OCI-LY3 (cell line): ENCODE results near the gene TMEM202.
"Not testable (repeated sequence)": the region's sequence is repeated elsewhere in the genome, so short reads cannot be mapped to it uniquely, and the experiment has no call there.

Source experiments
- H2AFZ ChIP-seq: fragments of 200-600, 300-600 bp; shearing (Covaris generic); 2 replicates; pipeline ENCODE4 v1.6.0; 2014; ENCODE audit warnings: antibody characterized with exemption, low read depth, low read length
- H3K27ac ChIP-seq: fragments of 200-600, 300-600 bp; sonication (generic); 2 replicates; pipeline ENCODE4 v1.5.1; 2014; ENCODE audit warnings: mild to moderate bottlenecking, low read length, moderate library complexity, mixed read lengths
- H3K27me3 ChIP-seq: fragments of 200-600, 300-600 bp; sonication (generic); 2 replicates; pipeline ENCODE4 v1.6.1; 2014; ENCODE audit warnings: low read depth, low read length, mixed read lengths
- H3K36me3 ChIP-seq: fragments of 200-600, 300-600 bp; sonication (generic); replicated peaks from 2 replicates; pipeline ENCODE3; 2014; ENCODE audit warnings: low read depth, low read length, mixed read lengths
- H3K4me1 ChIP-seq: fragments of 300-600, 200-600 bp; sonication (generic); 2 replicates; pipeline ENCODE4 v1.6.1; 2014; ENCODE audit warnings: low read length, mixed read lengths
- H3K4me2 ChIP-seq: fragments of 200-600, 300-600 bp; sonication (generic); 2 replicates; pipeline ENCODE4 v1.6.1; 2014; ENCODE audit warnings: low read length, mixed read lengths
- H3K4me3 ChIP-seq: fragments of 300-600, 200-600 bp; sonication (generic); 2 replicates; pipeline ENCODE4 v1.5.1; 2014; ENCODE audit warnings: antibody characterized with exemption, mild to moderate bottlenecking, low read length, moderate library complexity
- H3K79me2 ChIP-seq: fragments of 300-600, 200-600 bp; shearing (Covaris generic); 2 replicates; pipeline ENCODE4 v1.6.1; 2014; ENCODE audit warnings: mild to moderate bottlenecking, low read length, mixed read lengths
- H3K9ac ChIP-seq: fragments of 300-600, 200-600 bp; shearing (Covaris generic); 2 replicates; pipeline ENCODE4 v1.6.0; 2014; ENCODE audit warnings: mild to moderate bottlenecking, low read length, moderate library complexity
- H3K9me3 ChIP-seq: fragments of 200-600, 300-600 bp; shearing (Covaris generic); 2 replicates; pipeline ENCODE4 v1.6.1; 2014; ENCODE audit warnings: low read length, mixed read lengths; ENCODE audit not compliant: insufficient read depth
- H4K20me1 ChIP-seq: fragments of 200-600, 300-600 bp; sonication (generic); 2 replicates; pipeline ENCODE4 v1.6.1; 2016; ENCODE audit warnings: low read length, mixed read lengths; ENCODE audit not compliant: insufficient read depth
- EZH2phosphoT487 ChIP-seq: fragments of 200-600 bp; shearing (Covaris generic); IDR thresholded peaks from 2 replicates; pipeline ENCODE4 v1.6.1; 2018; ENCODE audit warnings: antibody characterized with exemption, mixed run types, low read depth
- TF ChIP-seq, protein P1 (sequence below): fragments of 200-600, 300-600 bp; sonication (generic); IDR thresholded peaks from 2 replicates; pipeline ENCODE4 v1.5.1; 2014; ENCODE audit warnings: antibody characterized with exemption, low read length, low read depth

The TMEM202 gene

DNA sequence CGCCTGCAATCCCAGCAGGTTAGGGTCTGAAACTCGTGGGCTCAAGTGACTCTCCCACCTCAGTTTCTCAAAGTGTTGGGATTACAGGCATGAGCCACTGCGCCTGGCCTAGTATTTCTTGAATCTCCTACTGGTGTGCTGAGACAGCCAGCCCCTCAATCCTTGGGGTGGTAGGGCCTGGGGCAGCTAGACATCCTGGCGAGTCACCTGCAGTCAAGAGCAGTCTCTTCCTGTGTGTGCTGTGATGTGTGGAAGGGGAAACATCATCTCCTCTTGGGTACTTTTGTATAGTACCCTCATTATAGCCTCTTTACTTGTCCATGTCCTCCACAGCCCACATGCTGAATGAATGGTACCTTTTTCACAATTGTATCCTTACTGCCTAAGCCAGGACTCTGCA lies 17.4 kb upstream of the TMEM202 start:
- Histone ChIP-seq H3K27me3 (peaks cover 23% of the 10 kb centered on the region), H3K4me1 (peaks cover 6% of the 10 kb centered on the region), H2AFZ (no peak overlapping the region), H3K4me3 (no peak overlapping the region), H3K9me3 (no peaks in the 10 kb centered on the region), H3K27ac (no peak overlapping the region), H3K4me2 (no peak overlapping the region), H4K20me1 (no peaks in the 10 kb centered on the region), H3K36me3 (no peaks in the 10 kb centered on the region), H3K79me2 (peaks cover 10% of the 10 kb centered on the region; the same call in 1 of the 2 replicates), H3K9ac (no peak overlapping the region)
- TF ChIP-seq EZH2phosphoT487, result no peak
- TF ChIP-seq, protein P1, sequence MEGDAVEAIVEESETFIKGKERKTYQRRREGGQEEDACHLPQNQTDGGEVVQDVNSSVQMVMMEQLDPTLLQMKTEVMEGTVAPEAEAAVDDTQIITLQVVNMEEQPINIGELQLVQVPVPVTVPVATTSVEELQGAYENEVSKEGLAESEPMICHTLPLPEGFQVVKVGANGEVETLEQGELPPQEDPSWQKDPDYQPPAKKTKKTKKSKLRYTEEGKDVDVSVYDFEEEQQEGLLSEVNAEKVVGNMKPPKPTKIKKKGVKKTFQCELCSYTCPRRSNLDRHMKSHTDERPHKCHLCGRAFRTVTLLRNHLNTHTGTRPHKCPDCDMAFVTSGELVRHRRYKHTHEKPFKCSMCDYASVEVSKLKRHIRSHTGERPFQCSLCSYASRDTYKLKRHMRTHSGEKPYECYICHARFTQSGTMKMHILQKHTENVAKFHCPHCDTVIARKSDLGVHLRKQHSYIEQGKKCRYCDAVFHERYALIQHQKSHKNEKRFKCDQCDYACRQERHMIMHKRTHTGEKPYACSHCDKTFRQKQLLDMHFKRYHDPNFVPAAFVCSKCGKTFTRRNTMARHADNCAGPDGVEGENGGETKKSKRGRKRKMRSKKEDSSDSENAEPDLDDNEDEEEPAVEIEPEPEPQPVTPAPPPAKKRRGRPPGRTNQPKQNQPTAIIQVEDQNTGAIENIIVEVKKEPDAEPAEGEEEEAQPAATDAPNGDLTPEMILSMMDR, result no peak

DNA sequence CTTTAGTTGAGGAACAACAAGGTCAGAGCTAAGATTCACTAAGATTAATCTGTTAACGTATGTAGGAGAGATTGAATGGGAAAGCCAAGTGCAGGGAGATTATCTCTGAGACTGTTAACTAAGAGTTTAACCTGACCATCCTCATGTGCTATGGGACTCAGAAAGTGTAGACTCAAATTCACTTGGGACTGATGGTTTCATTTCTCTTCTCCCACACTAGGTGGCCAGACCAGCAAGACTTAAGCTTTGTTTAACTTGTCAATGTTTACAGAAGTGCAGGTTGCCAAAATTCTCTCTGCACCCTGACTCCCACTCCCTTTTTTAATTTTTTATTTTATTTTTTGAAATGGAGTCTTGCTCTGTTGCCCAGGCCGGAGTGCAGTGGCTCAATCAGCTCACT lies 16.0 kb upstream of the TMEM202 start:
- Histone ChIP-seq H3K27me3 (peaks cover 23% of the 10 kb centered on the region), H2AFZ (no peak overlapping the region), H3K4me2 (no peak overlapping the region), H4K20me1 (no peaks in the 10 kb centered on the region), H3K79me2 (no peaks in the 10 kb centered on the region), H3K27ac (no peak overlapping the region), H3K9ac (no peak overlapping the region), H3K4me3 (no peak overlapping the region), H3K4me1 (no peaks in the 10 kb centered on the region), H3K9me3 (no peaks in the 10 kb centered on the region), H3K36me3 (no peaks in the 10 kb centered on the region)
- TF ChIP-seq, protein P1, result peak; percentile 19; the same call in 1 of the 2 replicates
- TF ChIP-seq EZH2phosphoT487, result no peak

DNA sequence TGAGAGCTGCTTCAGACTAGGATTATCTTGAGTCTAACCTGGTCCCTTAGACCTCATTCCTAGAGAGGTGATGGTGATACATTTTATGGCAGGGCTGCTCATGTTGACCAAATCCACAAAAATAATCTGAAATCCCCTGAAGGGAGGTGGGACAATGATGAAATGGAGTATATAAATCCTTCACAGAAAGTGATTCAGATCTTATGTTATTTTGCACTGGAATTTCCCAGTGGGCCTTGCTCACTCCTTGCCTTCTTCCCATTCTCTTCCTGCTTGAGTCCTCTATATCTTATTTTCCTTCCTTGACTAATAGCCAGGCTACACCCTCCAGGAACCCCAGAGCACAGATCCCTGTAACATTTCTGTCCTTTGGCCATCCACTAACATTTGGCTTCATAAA lies 10.4 kb upstream of the TMEM202 start:
- H3K36me3 ChIP-seq, result no peaks in the 10 kb centered on the region
- H3K9me3 ChIP-seq, result no peaks in the 10 kb centered on the region
- no peaks in the 10 kb centered on the region for H3K79me2 ChIP-seq
- H4K20me1 ChIP-seq, result no peaks in the 10 kb centered on the region
- no peak overlapping the region for H3K9ac ChIP-seq
- H2AFZ ChIP-seq, result no peak overlapping the region
- H3K4me1 ChIP-seq, result no peaks in the 10 kb centered on the region
- no peak overlapping the region for H3K4me3 ChIP-seq
- H3K27me3 ChIP-seq, result peaks cover 38% of the 10 kb centered on the region
- H3K4me2 ChIP-seq, result no peak overlapping the region
- H3K27ac ChIP-seq, result no peak overlapping the region
- TF ChIP-seq, protein P1, result no peak
- no peak for TF ChIP-seq EZH2phosphoT487

DNA sequence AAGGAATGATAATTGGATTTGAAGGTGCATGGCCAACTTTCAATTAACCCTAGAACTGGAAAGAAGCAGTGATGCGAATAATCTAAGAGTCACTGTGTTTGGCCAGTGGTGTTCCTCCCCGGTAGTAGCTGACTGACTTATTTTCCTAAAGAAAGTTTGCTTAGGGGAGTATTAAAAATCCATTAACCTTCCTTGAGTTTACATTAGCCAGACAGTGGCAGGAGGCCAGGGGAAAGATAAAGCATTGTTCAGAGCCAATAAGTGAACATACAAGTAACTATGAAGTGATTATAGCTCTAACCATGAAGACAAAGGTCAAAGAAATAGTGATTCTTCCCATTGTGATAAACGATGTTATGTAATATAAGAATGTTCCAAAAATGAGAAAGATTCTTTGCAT lies 8.9 kb upstream of the TMEM202 start:
- Histone ChIP-seq H3K9me3 (no peaks in the 10 kb centered on the region), H3K9ac (no peak overlapping the region), H4K20me1 (no peaks in the 10 kb centered on the region), H3K27me3 (peaks cover 27% of the 10 kb centered on the region), H3K79me2 (no peaks in the 10 kb centered on the region), H3K4me3 (no peak overlapping the region), H3K4me1 (no peaks in the 10 kb centered on the region), H3K4me2 (no peak overlapping the region), H3K27ac (no peak overlapping the region), H2AFZ (no peak overlapping the region), H3K36me3 (no peaks in the 10 kb centered on the region)
- TF ChIP-seq, protein P1, result no peak
- no peak for TF ChIP-seq EZH2phosphoT487

DNA sequence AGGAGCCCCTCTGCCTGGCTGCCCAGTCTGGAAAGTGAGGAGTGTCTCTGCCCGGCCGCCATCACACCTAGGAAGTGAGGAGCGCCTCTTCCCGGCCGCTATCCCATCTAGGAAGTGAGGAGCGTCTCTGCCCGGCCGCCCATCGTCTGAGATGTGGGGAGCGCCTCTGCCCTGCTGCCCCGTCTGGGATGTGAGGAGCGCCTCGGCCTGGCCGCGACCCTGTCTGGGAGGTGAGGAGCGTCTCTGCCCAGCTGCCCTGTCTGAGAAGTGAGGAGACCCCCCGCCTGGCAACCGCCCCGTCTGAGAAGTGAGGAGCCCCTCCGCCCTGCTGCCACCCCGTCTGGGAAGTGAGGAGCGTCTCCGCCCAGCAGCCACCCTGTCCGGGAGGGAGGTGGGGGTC lies 1.8 kb upstream of the TMEM202 start:
- H3K79me2 ChIP-seq, H3K36me3 ChIP-seq, H4K20me1 ChIP-seq, H2AFZ ChIP-seq, H3K27me3 ChIP-seq, H3K27ac ChIP-seq, H3K4me1 ChIP-seq, H3K9me3 ChIP-seq, H3K4me3 ChIP-seq, H3K9ac ChIP-seq, H3K4me2 ChIP-seq: not testable (repeated sequence)
